Retina (tissue), 1 donor: Measurements from ENCODE around the gene DAB2IP.
A peak's percentile ranks its signal among the peaks of the same experiment; 100 is the strongest.

Experiments
- DNase-seq: peaks from one replicate; pipeline ENCODE4 v3.0.0-alpha.2; 2016

Gene DAB2IP

GRCh38 chr9:121748727-121749423 lies 97.4 kb downstream of the DAB2IP start:
- no peak for DNase-seq

- no peak for DNase-seq
Observed at GRCh38 chr9:121749614-121750013, 98.2 kb downstream of the DAB2IP start.

GRCh38 chr9:121750259-121750714 lies 98.9 kb downstream of the DAB2IP start:
- DNase-seq = peak; percentile 64

GRCh38 chr9:121750715-121751623 lies 99.5 kb downstream of the DAB2IP start:
- no peak for DNase-seq

GRCh38 chr9:121751686-121752445 lies 100.4 kb downstream of the DAB2IP start:
- DNase-seq = no peak

- no peak for DNase-seq
Observed at GRCh38 chr9:121752929-121753328, 101.5 kb downstream of the DAB2IP start.

- no peak for DNase-seq
Observed at GRCh38 chr9:121753802-121754654, 102.6 kb downstream of the DAB2IP start.

- no peak for DNase-seq
Observed at GRCh38 chr9:121754655-121755436, 103.4 kb downstream of the DAB2IP start.

- DNase-seq = no peak
Observed at GRCh38 chr9:121755581-121755980, 104.1 kb downstream of the DAB2IP start.

- DNase-seq = no peak
Observed at GRCh38 chr9:121756474-121757280, 105.2 kb downstream of the DAB2IP start.

- DNase-seq = no peak
Observed at GRCh38 chr9:121757281-121757585, 105.8 kb downstream of the DAB2IP start.

- no peak for DNase-seq
Observed at GRCh38 chr9:121758693-121759092, 107.3 kb downstream of the DAB2IP start.

- DNase-seq = no peak
Observed at GRCh38 chr9:121759996-121760395, 108.6 kb downstream of the DAB2IP start.

GRCh38 chr9:121760571-121760970 lies 109.1 kb downstream of the DAB2IP start:
- no peak for DNase-seq

- no peak for DNase-seq
Observed at GRCh38 chr9:121763131-121763530, 111.7 kb downstream of the DAB2IP start.

GRCh38 chr9:121763561-121764370 lies 112.3 kb downstream of the DAB2IP start:
- no peak for DNase-seq

GRCh38 chr9:121764371-121764730 lies 112.9 kb downstream of the DAB2IP start:
- no peak for DNase-seq

GRCh38 chr9:121765021-121765950 lies 113.9 kb downstream of the DAB2IP start:
- DNase-seq = no peak
